Measurements from ENCODE around the gene TRAK2.
A peak's percentile ranks its signal among the peaks of the same experiment; 100 is the strongest.

Gene TRAK2

DNA sequence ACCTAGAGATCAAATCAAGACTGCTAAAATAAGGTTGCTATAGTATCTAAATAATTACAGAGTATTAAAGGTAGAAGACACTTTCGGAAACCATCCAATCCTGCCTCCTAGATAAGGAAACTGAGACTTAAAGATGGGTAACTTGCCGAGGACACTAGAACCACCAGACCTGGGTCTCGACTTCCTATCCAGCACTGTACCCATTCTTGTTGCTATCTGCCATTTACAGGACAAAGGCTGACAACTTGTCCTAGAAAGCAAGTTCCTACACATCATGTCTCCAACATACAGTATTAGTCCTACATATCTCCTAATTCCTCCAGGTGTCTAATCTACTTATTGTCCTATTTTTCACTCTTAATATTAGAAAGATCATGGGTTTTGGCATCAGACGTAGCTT is 37.7 kb downstream of the TRAK2 start:
- Histone ChIP-seq H3K27me3 (ENCODE audit: insufficient read depth, low read length, poor library complexity, severe bottlenecking) (no peaks in the 10 kb centered on the region), H4K20me1 (ENCODE audit: insufficient read depth, low read length, poor library complexity, severe bottlenecking) (no peaks in the 10 kb centered on the region), H3K4me1 (ENCODE audit: insufficient read depth, low read length, poor library complexity, severe bottlenecking) (peaks cover 38% of the 10 kb centered on the region), H3F3A (ENCODE audit: low read depth) (peaks cover 3% of the 10 kb centered on the region; the same call in 1 of the 2 replicates), H3K9me3 (ENCODE audit: insufficient read depth, low read depth, low read length) (no peaks in the 10 kb centered on the region), H3K9ac (ENCODE audit: low read depth, low read length, poor library complexity, severe bottlenecking) (peak overlapping the region; percentile 7), H3K36me3 (ENCODE audit: insufficient read depth, low read length) (no peaks in the 10 kb centered on the region), H3K4me2 (ENCODE audit: low read depth, low read length, poor library complexity, severe bottlenecking) (peak overlapping the region; percentile 74), H3K4me3 (ENCODE audit: low read length, poor library complexity, severe bottlenecking) (peak overlapping the region; percentile 64), H3K79me2 (ENCODE audit: insufficient read depth, low read length) (peaks cover 10% of the 10 kb centered on the region; the same call in 1 of the 2 replicates), H2AFZ (ENCODE audit: low read length) (no peak overlapping the region), H3K9me2 (replicated peaks; ENCODE audit: low read depth, low read length) (no peaks in the 10 kb centered on the region)
- no peak for TF ChIP-seq EZH2phosphoT487 (IDR thresholded peaks at IDR 0.05; ENCODE audit: borderline replicate concordance)
- TF ChIP-seq, protein P1, sequence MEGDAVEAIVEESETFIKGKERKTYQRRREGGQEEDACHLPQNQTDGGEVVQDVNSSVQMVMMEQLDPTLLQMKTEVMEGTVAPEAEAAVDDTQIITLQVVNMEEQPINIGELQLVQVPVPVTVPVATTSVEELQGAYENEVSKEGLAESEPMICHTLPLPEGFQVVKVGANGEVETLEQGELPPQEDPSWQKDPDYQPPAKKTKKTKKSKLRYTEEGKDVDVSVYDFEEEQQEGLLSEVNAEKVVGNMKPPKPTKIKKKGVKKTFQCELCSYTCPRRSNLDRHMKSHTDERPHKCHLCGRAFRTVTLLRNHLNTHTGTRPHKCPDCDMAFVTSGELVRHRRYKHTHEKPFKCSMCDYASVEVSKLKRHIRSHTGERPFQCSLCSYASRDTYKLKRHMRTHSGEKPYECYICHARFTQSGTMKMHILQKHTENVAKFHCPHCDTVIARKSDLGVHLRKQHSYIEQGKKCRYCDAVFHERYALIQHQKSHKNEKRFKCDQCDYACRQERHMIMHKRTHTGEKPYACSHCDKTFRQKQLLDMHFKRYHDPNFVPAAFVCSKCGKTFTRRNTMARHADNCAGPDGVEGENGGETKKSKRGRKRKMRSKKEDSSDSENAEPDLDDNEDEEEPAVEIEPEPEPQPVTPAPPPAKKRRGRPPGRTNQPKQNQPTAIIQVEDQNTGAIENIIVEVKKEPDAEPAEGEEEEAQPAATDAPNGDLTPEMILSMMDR (conservative IDR thresholded peaks at IDR 0.05; ENCODE audit: low read length), result no peak

DNA sequence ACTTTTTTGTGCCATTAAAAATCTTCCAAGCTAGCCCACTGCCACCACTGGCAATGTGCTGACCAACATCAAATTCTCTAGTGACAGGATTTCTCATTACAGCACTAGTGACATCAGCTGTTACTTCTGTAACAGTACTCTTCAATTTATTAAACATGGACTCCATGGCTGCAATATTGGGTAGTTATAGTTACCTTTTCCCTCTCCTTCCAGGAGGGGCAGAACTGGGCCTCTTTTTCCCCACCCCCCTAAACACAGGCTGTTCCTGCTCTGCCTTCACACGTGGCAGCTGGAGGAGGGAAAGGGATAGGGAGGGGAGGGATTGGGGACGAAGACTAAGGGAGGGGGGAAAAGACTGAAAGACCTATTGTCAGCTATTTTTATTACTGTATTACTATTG is 38.1 kb downstream of the TRAK2 start:
- no peak overlapping the region for H3K9ac ChIP-seq (ENCODE audit: low read depth, low read length, poor library complexity, severe bottlenecking)
- no peaks in the 10 kb centered on the region for H3K27me3 ChIP-seq (ENCODE audit: insufficient read depth, low read length, poor library complexity, severe bottlenecking)
- H3K9me3 ChIP-seq (ENCODE audit: insufficient read depth, low read depth, low read length), result no peaks in the 10 kb centered on the region
- H3K4me3 ChIP-seq (ENCODE audit: low read length, poor library complexity, severe bottlenecking), result peak overlapping the region; percentile 64
- TF ChIP-seq, protein P1 (conservative IDR thresholded peaks at IDR 0.05; ENCODE audit: low read length), result no peak; the same call in none of the 2 replicates
- no peak for TF ChIP-seq EZH2phosphoT487 (IDR thresholded peaks at IDR 0.05; ENCODE audit: borderline replicate concordance)
- peak overlapping the region; percentile 74 for H3K4me2 ChIP-seq (ENCODE audit: low read depth, low read length, poor library complexity, severe bottlenecking)
- peaks cover 10% of the 10 kb centered on the region; the same call in 1 of the 2 replicates for H3K79me2 ChIP-seq (ENCODE audit: insufficient read depth, low read length)
- H3K9me2 ChIP-seq (replicated peaks; ENCODE audit: low read depth, low read length), result no peaks in the 10 kb centered on the region
- no peaks in the 10 kb centered on the region for H4K20me1 ChIP-seq (ENCODE audit: insufficient read depth, low read length, poor library complexity, severe bottlenecking)
- no peaks in the 10 kb centered on the region for H3K36me3 ChIP-seq (ENCODE audit: insufficient read depth, low read length)
- no peak overlapping the region for H2AFZ ChIP-seq (ENCODE audit: low read length)
- peaks cover 3% of the 10 kb centered on the region; the same call in 1 of the 2 replicates for H3F3A ChIP-seq (ENCODE audit: low read depth)
- H3K4me1 ChIP-seq (ENCODE audit: insufficient read depth, low read length, poor library complexity, severe bottlenecking), result peaks cover 38% of the 10 kb centered on the region

DNA sequence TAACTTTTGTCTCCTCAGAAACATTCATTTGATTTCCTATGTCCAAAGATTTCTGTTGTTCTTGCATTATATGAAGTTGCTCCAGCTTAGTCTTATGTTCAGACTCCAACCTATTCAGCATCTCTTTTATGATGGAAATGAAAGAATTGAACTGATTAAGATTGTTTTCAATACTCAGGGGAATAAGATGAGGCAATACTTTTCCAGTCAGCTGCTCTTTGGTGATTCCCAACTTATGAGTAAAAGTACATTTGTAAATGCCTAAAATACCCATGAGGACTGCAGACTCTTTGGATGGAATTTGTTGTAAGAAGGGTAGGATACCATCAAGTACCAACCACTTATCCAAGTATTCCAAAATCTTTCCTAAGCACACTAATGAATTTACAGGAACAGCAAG is 39.8 kb downstream of the TRAK2 start:
- TF ChIP-seq, protein P1 (conservative IDR thresholded peaks at IDR 0.05; ENCODE audit: low read length), result no peak
- TF ChIP-seq EZH2phosphoT487 (IDR thresholded peaks at IDR 0.05; ENCODE audit: borderline replicate concordance), result no peak
- Histone ChIP-seq H3K27me3 (ENCODE audit: insufficient read depth, low read length, poor library complexity, severe bottlenecking) (no peaks in the 10 kb centered on the region), H3K36me3 (ENCODE audit: insufficient read depth, low read length) (no peaks in the 10 kb centered on the region), H3K79me2 (ENCODE audit: insufficient read depth, low read length) (peaks cover 10% of the 10 kb centered on the region; the same call in 1 of the 2 replicates), H3K9ac (ENCODE audit: low read depth, low read length, poor library complexity, severe bottlenecking) (no peak overlapping the region), H3K4me1 (ENCODE audit: insufficient read depth, low read length, poor library complexity, severe bottlenecking) (peaks cover 38% of the 10 kb centered on the region), H2AFZ (ENCODE audit: low read length) (no peak overlapping the region), H3K9me2 (replicated peaks; ENCODE audit: low read depth, low read length) (no peaks in the 10 kb centered on the region), H3K4me3 (ENCODE audit: low read length, poor library complexity, severe bottlenecking) (no peak overlapping the region), H4K20me1 (ENCODE audit: insufficient read depth, low read length, poor library complexity, severe bottlenecking) (no peaks in the 10 kb centered on the region), H3K4me2 (ENCODE audit: low read depth, low read length, poor library complexity, severe bottlenecking) (no peak overlapping the region), H3F3A (ENCODE audit: low read depth) (peaks cover 3% of the 10 kb centered on the region; the same call in 1 of the 2 replicates), H3K9me3 (ENCODE audit: insufficient read depth, low read depth, low read length) (no peaks in the 10 kb centered on the region)

All from Loucy (cell line).